Subcutaneous abdominal adipose tissue (tissue), 5 donors: ENCODE data around the gene MBNL2.
A peak's percentile ranks its signal among the peaks of the same experiment; 100 is the strongest.

Experiments
- H3K27ac ChIP-seq: one replicate; pipeline ENCODE4 v1.7.0; 2013; ENCODE audit warnings: low read depth, mild to moderate bottlenecking, inconsistent platforms, low read length, moderate library complexity
- H3K27me3 ChIP-seq, 5 donors: one replicate each; pipeline ENCODE4 v1.7.0; 2013; ENCODE audit warnings: low read length in 5 of 5, inconsistent platforms in 1 of 5; ENCODE audit not compliant: control insufficient read depth in 5 of 5, insufficient read depth in 4 of 5
- H3K36me3 ChIP-seq, 5 donors: one replicate each; pipeline ENCODE4 v1.7.0; 2013; ENCODE audit warnings: low read length in 5 of 5; ENCODE audit not compliant: control insufficient read depth in 5 of 5, insufficient read depth in 5 of 5
- H3K4me1 ChIP-seq, 5 donors: one replicate each; pipeline ENCODE4 v1.7.0; 2013; ENCODE audit warnings: low read length in 5 of 5, mild to moderate bottlenecking in 3 of 5, moderate library complexity in 1 of 5; ENCODE audit not compliant: control insufficient read depth in 5 of 5, insufficient read depth in 5 of 5
- H3K4me3 ChIP-seq, 5 donors: one replicate each; pipeline ENCODE4 v1.7.0; 2013; ENCODE audit warnings: low read length in 5 of 5, low read depth in 1 of 5
- H3K9ac ChIP-seq, 5 donors: one replicate each; pipeline ENCODE4 v1.7.0; 2013; ENCODE audit warnings: low read length in 5 of 5, mild to moderate bottlenecking in 4 of 5, moderate library complexity in 3 of 5
- H3K9me3 ChIP-seq, 5 donors: one replicate each; pipeline ENCODE4 v1.7.0; 2013; ENCODE audit warnings: low read length in 5 of 5; ENCODE audit not compliant: control insufficient read depth in 5 of 5
- donor health status: healthy.
- donor health status: healthy.
- donor health status: healthy.
- donor health status: healthy.
- donor health status: healthy.

The MBNL2 gene

DNA sequence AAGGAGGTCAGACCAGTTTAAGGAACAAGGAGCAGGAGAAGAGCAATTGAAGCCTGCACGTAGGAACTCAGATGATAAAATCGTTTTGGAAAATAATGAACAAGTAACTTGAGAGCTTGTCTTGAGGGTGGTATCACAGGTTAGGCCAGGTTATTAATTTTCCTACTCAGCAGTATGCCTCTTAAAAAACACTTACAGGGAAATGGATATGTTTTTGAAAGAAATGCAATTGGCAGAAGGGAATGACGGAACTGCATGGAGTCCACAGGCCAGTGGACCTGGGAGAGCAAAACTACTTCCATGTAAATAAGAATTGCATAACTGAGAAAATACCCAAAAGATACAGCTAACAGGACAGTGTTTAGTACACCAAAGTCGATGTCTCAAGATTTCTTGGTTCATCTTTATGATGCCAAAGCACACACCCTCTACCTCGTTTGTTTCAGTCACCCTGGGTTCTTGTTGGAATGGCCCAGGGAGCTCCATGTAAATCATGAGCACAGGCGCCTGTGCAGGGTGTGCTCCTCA lies 35.2 kb downstream of the MBNL2 start:
- H3K9ac ChIP-seq: peak overlapping the region in 1 of 5 donors; percentile 21
- no peaks in the 10 kb centered on the region for H3K36me3 ChIP-seq
- peak overlapping the region; percentile 92 for H3K27ac ChIP-seq
- H3K27me3 ChIP-seq: no peaks in the 10 kb centered on the region
- no peaks in the 10 kb centered on the region for H3K9me3 ChIP-seq
- H3K4me1 ChIP-seq: peaks cover 16 to 71% (median 64%) of the 10 kb centered on the region in 5 donors
- H3K4me3 ChIP-seq: no peak overlapping the region

DNA sequence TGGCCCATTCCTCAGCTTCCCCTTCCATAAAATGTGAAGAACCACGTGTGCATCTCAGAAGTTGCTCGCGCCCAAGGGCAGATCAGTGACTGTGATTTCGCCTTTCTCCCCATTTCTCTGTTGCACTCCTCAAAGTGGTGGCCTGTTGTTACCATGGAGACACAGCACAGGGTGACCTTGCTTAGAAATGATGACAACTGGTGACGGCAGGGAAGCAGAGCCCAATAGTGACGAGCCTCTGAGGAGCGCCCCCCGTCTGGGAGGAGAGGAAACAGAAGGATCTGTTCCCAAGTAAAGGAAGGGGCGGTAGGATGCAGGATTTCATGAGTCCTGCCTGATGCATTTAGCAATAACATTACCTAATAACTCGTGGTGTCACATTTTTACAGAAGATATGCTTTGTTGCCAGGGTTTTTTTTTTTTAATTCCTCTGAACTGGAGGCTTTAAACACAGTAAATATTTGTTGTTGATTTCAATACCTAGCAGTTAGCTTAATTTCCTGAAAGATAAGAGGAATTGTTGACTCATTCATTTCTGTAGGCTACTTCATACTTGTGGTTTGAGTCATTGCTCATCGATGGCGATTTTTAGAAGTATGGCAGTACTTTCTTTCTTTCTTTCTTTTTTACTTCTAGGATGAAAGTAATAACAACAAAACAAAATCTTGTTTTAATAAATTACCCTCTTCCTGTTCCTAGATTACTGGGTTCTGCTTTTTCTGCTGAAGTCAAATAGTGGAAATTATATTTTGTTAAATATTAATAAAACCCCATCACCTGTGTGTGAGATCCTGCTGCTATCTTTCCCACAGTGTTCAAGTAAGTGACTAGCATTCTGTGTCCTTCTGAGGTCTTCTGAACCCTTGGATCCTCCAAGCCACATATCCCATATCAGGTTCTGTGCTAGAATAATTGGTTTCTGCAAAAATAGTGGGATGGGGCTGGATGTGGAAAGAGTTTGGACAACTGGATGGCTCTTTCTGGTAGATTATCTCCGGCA lies 36.0 kb downstream of the MBNL2 start:
- peak overlapping the region; percentile 92 for H3K27ac ChIP-seq
- no peaks in the 10 kb centered on the region for H3K27me3 ChIP-seq
- peak overlapping the region; percentile 28 to 82 (median 62) for H3K9ac ChIP-seq
- peak overlapping the region in 3 of 5 donors; percentile 7 to 23 (median 22) for H3K4me3 ChIP-seq
- H3K9me3 ChIP-seq: no peaks in the 10 kb centered on the region
- peaks cover 18 to 74% (median 69%) of the 10 kb centered on the region in 5 donors for H3K4me1 ChIP-seq
- peaks cover 0 to under 1% (median 0%) of the 10 kb centered on the region in 5 donors for H3K36me3 ChIP-seq

DNA sequence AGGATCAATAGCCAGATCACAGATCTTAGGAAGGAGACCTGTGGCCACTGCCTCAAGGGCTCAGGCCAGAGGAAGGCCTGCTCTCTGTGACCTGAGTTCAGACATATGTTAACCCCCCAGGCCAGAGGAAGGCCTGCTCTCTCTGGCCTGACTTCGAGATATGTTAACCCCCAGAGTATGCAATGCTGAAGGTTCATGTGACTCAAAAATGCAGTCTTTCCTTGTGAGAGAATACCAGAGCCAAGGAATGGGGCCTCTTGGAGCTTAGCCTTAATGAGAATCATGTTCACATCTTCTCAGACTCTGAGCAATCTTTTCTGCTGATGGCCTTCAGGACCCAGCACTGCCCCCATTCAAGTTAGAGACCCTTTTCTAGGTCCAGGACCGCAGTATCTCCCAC lies 36.7 kb downstream of the MBNL2 start:
- Histone ChIP-seq H3K4me1 (peaks cover 18 to 74% (median 69%) of the 10 kb centered on the region in 5 donors), H3K9ac (peak overlapping the region; percentile 28 to 82 (median 62))

DNA sequence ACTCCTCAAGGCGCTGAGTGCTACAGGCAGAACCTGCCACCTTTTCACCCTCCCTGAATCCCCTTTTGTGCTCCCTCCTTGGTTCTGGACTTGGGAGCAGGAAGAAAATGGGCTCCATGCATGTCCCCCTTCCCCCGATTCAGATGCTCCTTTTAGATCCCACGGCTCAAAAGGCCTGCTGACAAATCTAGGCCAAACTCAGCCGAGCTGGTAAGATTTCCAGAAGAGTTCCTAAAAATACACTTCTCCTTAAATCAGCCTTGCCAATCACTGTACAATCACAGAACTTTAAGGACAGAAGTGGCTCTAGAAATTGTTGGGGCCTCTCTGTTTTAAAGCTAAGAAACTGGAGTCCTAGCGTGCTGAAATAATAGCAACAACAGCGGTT lies 37.3 kb downstream of the MBNL2 start:
- Histone ChIP-seq H3K9ac (peak overlapping the region in 3 of 5 donors; percentile 21 to 82 (median 28)), H3K27ac (peak overlapping the region; percentile 92), H3K4me3 (no peak overlapping the region)

More for the DNA sequence above, 36.7 kb downstream of the MBNL2 start:
- no peaks in the 10 kb centered on the region for H3K27me3 ChIP-seq
- H3K9me3 ChIP-seq: no peaks in the 10 kb centered on the region
- H3K4me3 ChIP-seq: peak overlapping the region in 2 of 5 donors; percentile 22 to 23
- peaks cover 0 to 2% (median 0%) of the 10 kb centered on the region in 5 donors for H3K36me3 ChIP-seq
- H3K27ac ChIP-seq: peak overlapping the region; percentile 92

DNA sequence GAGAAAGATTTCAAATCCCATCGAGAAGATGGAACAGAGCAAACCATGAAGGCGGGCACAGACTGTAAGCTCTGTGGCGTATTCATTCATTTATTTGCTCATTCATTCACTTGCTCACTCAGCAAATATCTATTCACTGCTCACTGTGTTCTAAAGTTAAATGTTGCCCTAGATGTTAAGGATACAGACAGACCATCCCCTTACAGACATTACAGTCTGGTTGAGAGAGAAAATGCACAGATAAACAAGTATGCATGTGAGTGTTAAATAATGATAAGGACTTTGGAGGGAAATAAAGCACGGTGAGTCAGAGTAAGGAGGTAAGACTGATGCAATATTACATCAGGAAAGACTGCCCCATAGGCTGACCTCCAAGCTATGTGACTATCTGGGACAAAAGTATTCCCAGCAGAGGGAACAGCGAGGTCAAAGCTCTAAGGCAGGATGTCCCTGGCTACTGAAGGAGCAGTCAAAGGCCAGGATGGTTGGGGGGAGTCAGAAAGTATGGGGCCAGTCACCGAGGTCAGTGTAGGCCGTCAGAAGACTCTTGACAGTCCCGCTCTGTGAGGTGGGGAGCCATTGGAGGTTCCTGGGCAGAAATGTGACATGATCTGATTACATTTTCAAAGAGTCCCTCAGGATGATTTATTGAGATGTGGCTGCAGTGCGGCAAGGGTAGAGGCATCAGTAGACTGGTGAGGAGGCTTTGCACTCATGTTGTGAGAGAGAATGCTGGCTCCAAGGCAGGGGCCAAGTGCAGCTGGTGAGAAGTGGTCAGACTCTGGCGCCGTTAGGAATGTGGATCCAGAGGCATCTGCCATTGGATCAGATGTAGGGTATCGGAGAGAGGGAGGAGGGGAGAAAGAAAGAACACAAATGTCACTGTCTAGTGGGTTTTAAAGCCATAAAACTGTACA lies 37.9 kb downstream of the MBNL2 start:
- Histone ChIP-seq H3K4me1 (peaks cover 18 to 73% (median 68%) of the 10 kb centered on the region in 5 donors), H3K27me3 (no peaks in the 10 kb centered on the region), H3K9ac (peak overlapping the region in 3 of 5 donors; percentile 0 to 82 (median 9)), H3K9me3 (no peaks in the 10 kb centered on the region), H3K36me3 (peaks cover 0 to 2% (median 0%) of the 10 kb centered on the region in 5 donors), H3K27ac (peak overlapping the region; percentile 92), H3K4me3 (no peak overlapping the region)

More for the DNA sequence above, 37.3 kb downstream of the MBNL2 start:
- H3K36me3 ChIP-seq: peaks cover 0 to 2% (median 0%) of the 10 kb centered on the region in 5 donors
- H3K9me3 ChIP-seq: no peaks in the 10 kb centered on the region
- H3K27me3 ChIP-seq: no peaks in the 10 kb centered on the region
- peaks cover 18 to 74% (median 69%) of the 10 kb centered on the region in 5 donors for H3K4me1 ChIP-seq

DNA sequence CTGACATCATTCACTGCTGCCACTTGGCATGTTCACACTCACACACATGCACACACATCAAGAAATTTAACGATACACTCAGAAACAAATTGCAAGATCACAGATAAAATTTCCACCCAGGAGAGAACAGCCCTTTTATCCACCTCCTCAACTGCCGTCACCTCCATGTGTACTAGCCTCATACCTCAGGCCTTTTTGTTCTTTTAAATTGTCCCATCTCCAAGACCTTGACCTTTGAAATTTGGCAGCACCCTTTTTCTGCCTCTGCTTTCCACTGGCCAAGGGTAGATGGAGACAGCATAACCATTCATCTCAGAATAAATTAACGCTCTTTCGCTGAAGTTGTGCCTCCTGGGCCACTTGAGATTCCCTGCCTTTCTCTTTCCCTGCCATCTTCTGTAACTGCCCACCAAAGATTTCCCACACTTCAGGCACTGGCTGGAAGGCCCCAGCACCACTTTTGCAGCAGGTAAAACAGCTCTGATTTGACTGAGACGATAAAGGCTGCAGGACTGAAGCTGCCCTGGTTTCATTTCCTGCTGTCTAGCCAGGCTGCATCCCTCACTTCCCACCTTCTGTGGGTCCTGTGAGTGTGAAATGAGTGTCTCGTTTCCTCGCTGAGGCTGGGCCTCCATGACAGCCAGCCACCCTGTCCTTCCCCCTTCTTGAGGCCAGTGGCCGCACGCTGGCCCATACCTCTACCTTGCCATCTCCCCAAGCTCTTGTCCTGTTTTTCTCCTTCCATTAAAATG lies 39.3 kb downstream of the MBNL2 start:
- H3K4me3 ChIP-seq: no peak overlapping the region
- peak overlapping the region in 1 of 5 donors; percentile 15 for H3K9ac ChIP-seq

DNA sequence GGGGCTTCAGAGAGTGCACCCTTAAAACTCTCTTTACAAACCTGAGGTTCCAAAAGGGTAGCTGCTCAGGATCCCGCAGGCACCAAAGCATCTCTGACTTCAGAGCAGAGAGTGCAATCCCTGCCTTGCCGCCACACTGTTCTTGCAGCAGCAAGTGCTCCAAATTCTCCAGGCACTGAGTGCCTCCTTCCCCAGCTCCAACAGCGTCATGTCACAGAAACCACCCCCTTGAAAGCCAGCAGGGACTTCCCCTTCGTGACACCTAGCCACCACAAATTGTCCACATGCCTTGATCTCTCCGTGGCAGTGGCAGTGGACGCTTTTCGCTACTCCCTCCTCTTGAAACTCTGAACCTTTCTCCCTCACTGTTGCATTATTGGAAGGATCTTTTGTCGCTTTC lies 39.9 kb downstream of the MBNL2 start:
- Histone ChIP-seq H3K4me1 (peaks cover 18 to 68% (median 57%) of the 10 kb centered on the region in 5 donors), H3K36me3 (peaks cover 0 to 2% (median 0%) of the 10 kb centered on the region in 5 donors), H3K4me3 (no peak overlapping the region), H3K9ac (no peak overlapping the region), H3K27me3 (no peaks in the 10 kb centered on the region), H3K9me3 (no peaks in the 10 kb centered on the region), H3K27ac (peak overlapping the region; percentile 43)

More for the DNA sequence above, 39.3 kb downstream of the MBNL2 start:
- Histone ChIP-seq H3K27ac (peak overlapping the region; percentile 92), H3K9me3 (no peaks in the 10 kb centered on the region), H3K4me1 (peaks cover 18 to 69% (median 59%) of the 10 kb centered on the region in 5 donors), H3K27me3 (no peaks in the 10 kb centered on the region), H3K36me3 (peaks cover 0 to 2% (median 0%) of the 10 kb centered on the region in 5 donors)

DNA sequence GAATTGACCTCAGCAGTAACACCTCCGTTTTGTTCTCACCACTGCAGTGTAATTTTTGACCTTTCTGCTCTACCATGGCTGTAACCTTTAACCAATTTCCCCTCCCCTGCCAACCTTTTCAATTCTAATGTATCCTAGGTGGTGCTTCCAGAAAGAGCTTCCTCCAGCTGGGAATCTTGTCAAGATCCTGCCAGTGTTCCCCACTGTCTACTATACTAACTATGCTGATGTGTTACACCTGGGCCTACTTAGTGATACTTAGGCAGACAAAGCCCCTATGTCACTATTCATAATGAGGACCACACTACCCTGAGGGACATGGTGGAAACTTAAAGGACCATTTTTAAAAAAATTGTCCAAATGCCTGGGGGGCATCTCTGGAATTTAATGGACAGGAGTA lies 41.0 kb downstream of the MBNL2 start:
- Histone ChIP-seq H3K4me1 (peaks cover 9 to 67% (median 53%) of the 10 kb centered on the region in 5 donors), H3K27me3 (no peaks in the 10 kb centered on the region), H3K36me3 (peaks cover 0 to 5% (median 1%) of the 10 kb centered on the region in 5 donors), H3K9me3 (no peaks in the 10 kb centered on the region), H3K4me3 (no peak overlapping the region), H3K27ac (no peak overlapping the region), H3K9ac (no peak overlapping the region)

DNA sequence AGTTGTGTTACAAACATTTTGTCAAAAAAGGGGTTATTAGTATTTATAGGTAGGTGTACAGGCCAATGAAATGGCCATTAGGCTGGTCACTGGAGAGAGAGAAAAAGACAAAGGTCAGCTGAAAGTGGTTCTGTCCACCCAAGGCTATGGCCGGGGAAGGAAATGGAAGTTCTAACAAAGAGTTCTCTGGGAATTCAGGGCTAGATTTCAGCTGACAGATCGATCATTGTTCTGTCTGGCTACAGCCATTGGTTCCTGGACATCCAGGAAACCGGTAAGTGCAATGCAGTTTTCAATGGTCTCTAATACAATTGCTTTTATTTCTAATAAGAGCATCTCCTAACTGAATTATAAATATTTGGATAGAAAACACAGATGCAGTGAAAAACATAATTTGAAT lies 42.5 kb downstream of the MBNL2 start:
- H3K36me3 ChIP-seq: peaks cover 0 to 5% (median 2%) of the 10 kb centered on the region in 5 donors
- peaks cover 2 to 67% (median 44%) of the 10 kb centered on the region in 5 donors for H3K4me1 ChIP-seq
- H3K9me3 ChIP-seq: no peaks in the 10 kb centered on the region
- H3K4me3 ChIP-seq: no peak overlapping the region
- no peaks in the 10 kb centered on the region for H3K27me3 ChIP-seq
- H3K27ac ChIP-seq: no peak overlapping the region
- H3K9ac ChIP-seq: no peak overlapping the region
